ENCODE results near the gene PCDHGA9.
A peak's percentile ranks its signal among the peaks of the same experiment; 100 is the strongest.
"Not testable (repeated sequence)": the region's sequence is repeated elsewhere in the genome, so short reads cannot be mapped to it uniquely, and the experiment has no call there.

The PCDHGA9 gene

GRCh38 chr5:141384471-141385267 is 17.9 kb upstream of the PCDHGA9 start:
- no peak for DNase-seq

- DNase-seq, result not testable (repeated sequence)
These were observed 14.8 kb upstream of the PCDHGA9 start, which contains the start of gene PCDHGB4 for GRCh38 chr5:141387557-141388311. TSS of gene PCDHGB4 (plus strand) at chr5:141387698. CDS start at chr5:141387885, 187 bp downstream.

- DNase-seq, result no peak
These were observed 13.9 kb upstream of the PCDHGA9 start for GRCh38 chr5:141388661-141389060.

- no peak for DNase-seq
These were observed 13.2 kb upstream of the PCDHGA9 start for GRCh38 chr5:141389153-141390042.

- DNase-seq, result no peak
These were observed 10.0 kb upstream of the PCDHGA9 start, which contains the start of gene PCDHGA8 for GRCh38 chr5:141392429-141393198. TSS of gene PCDHGA8 (plus strand) at chr5:141392633. CDS start at chr5:141392814, 181 bp downstream.

- DNase-seq, result no peak
These were observed 9.3 kb upstream of the PCDHGA9 start for GRCh38 chr5:141393267-141393666.

GRCh38 chr5:141394401-141395187 is 8.0 kb upstream of the PCDHGA9 start:
- not testable (repeated sequence) for DNase-seq

- DNase-seq, result not testable (repeated sequence)
These were observed 4.6 kb upstream of the PCDHGA9 start, which contains the start of gene PCDHGB5 for GRCh38 chr5:141397756-141398551. TSS of gene PCDHGB5 (plus strand) at chr5:141397947. CDS start at chr5:141398128, 181 bp downstream.

GRCh38 chr5:141398608-141399007 is 4.0 kb upstream of the PCDHGA9 start:
- no peak for DNase-seq

- DNase-seq, result no peak
These were observed 2.9 kb upstream of the PCDHGA9 start for GRCh38 chr5:141399555-141400258.

- DNase-seq, result no peak
These were observed 809 bp downstream of the PCDHGA9 start for GRCh38 chr5:141403387-141403786.

GRCh38 chr5:141407790-141408505 is 5.4 kb downstream of the PCDHGA9 start, which contains the start of gene PCDHGB6:
TSS of gene PCDHGB6 (plus strand) at chr5:141408021. CDS start at chr5:141408203, 182 bp downstream.
- DNase-seq, result not testable (repeated sequence)

- DNase-seq, result no peak
These were observed 7.2 kb downstream of the PCDHGA9 start for GRCh38 chr5:141409598-141410306.

GRCh38 chr5:141411575-141411974 is 9.0 kb downstream of the PCDHGA9 start:
- no peak for DNase-seq

GRCh38 chr5:141412854-141413539 is 10.4 kb downstream of the PCDHGA9 start, which contains the start of gene PCDHGA10:
TSS of gene PCDHGA10 (plus strand) at chr5:141412987. CDS start at chr5:141413176, 189 bp downstream.
- peak; percentile 7 for DNase-seq

GRCh38 chr5:141413540-141414069 is 11.0 kb downstream of the PCDHGA9 start:
- no peak for DNase-seq
